ENCODE data around the gene ELOF1. TPM values are rescaled to one million over a fixed set of nuclear protein-coding genes. Genes with fewer than 3 reads are reported as not detected.

Gene ELOF1
- total and polyA plus RNA-seq, 2 of the 13 experiments (the other 11 are each of a cell fraction or from before 2014, with no cell fraction given) = 14.5 to 43.2 TPM

DNA sequence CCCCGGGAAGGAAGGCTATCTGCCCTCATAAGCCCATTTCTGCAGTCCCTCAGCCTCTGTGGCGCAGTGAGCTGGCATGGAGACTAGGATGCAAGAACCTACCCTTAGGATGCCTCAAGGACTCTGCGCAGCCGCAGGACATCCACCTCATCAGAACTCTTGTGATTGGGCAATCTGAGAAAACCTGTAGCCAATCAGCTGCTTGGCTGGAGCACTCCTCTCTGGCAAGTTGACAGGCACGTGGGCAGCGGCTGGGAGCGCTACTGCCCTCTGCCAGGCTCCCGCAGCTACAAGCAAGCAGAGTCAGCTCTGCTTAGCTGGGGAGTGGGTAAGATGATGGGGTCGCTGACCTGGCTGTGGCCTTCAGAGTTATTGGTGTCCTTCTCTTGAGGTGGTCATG, 28.6 kb downstream of the ELOF1 start (continued):
- TF ChIP-seq ARID4A (CRISPR knock-in tag; IDR thresholded peaks at IDR 0.05; ENCODE audit: borderline replicate concordance) = peak; percentile 89; the same call in 1 of the 2 replicates
- peak; percentile 76; the same call in 1 of the 2 replicates for TF ChIP-seq FOXK1 (CRISPR knock-in tag; IDR thresholded peaks at IDR 0.05; ENCODE audit: borderline replicate concordance, low read depth)
- no peak for TF ChIP-seq ESRRA (CRISPR knock-in tag; IDR thresholded peaks at IDR 0.05; ENCODE audit: low read depth)
- TF ChIP-seq ZSCAN9 (CRISPR knock-in tag; IDR thresholded peaks at IDR 0.05; ENCODE audit: borderline replicate concordance) = peak; percentile 40; the same call in 1 of the 2 replicates
- no peak for TF ChIP-seq ZNF747 (CRISPR knock-in tag; IDR thresholded peaks at IDR 0.05; ENCODE audit: borderline replicate concordance)
- no peak for TF ChIP-seq NFATC3 (CRISPR knock-in tag; IDR thresholded peaks at IDR 0.05)
- peak; percentile 90 for TF ChIP-seq CEBPG (CRISPR knock-in tag; IDR thresholded peaks at IDR 0.05)
- TF ChIP-seq, protein P1, sequence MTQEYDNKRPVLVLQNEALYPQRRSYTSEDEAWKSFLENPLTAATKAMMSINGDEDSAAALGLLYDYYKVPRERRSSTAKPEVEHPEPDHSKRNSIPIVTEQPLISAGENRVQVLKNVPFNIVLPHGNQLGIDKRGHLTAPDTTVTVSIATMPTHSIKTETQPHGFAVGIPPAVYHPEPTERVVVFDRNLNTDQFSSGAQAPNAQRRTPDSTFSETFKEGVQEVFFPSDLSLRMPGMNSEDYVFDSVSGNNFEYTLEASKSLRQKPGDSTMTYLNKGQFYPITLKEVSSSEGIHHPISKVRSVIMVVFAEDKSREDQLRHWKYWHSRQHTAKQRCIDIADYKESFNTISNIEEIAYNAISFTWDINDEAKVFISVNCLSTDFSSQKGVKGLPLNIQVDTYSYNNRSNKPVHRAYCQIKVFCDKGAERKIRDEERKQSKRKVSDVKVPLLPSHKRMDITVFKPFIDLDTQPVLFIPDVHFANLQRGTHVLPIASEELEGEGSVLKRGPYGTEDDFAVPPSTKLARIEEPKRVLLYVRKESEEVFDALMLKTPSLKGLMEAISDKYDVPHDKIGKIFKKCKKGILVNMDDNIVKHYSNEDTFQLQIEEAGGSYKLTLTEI (CRISPR knock-in tag; conservative IDR thresholded peaks at IDR 0.05) = no peak
- TF ChIP-seq ASH2L (IDR thresholded peaks at IDR 0.05; ENCODE audit: insufficient read length, low read depth, low read length) = no peak
- TF ChIP-seq ZNF790 (CRISPR knock-in tag; IDR thresholded peaks at IDR 0.05; ENCODE audit: borderline replicate concordance) = no peak
- no peak for TF ChIP-seq ZNF414 (CRISPR knock-in tag; IDR thresholded peaks at IDR 0.05)
- TF ChIP-seq, protein P2, sequence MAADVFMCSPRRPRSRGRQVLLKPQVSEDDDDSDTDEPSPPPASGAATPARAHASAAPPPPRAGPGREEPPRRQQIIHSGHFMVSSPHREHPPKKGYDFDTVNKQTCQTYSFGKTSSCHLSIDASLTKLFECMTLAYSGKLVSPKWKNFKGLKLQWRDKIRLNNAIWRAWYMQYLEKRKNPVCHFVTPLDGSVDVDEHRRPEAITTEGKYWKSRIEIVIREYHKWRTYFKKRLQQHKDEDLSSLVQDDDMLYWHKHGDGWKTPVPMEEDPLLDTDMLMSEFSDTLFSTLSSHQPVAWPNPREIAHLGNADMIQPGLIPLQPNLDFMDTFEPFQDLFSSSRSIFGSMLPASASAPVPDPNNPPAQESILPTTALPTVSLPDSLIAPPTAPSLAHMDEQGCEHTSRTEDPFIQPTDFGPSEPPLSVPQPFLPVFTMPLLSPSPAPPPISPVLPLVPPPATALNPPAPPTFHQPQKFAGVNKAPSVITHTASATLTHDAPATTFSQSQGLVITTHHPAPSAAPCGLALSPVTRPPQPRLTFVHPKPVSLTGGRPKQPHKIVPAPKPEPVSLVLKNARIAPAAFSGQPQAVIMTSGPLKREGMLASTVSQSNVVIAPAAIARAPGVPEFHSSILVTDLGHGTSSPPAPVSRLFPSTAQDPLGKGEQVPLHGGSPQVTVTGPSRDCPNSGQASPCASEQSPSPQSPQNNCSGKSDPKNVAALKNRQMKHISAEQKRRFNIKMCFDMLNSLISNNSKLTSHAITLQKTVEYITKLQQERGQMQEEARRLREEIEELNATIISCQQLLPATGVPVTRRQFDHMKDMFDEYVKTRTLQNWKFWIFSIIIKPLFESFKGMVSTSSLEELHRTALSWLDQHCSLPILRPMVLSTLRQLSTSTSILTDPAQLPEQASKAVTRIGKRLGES (CRISPR knock-in tag; IDR thresholded peaks at IDR 0.05; ENCODE audit: borderline replicate concordance) = peak; percentile 83; the same call in 1 of the 2 replicates
- no peak for TF ChIP-seq ZMAT5 (CRISPR knock-in tag; IDR thresholded peaks at IDR 0.05; ENCODE audit: borderline replicate concordance, low read depth)
- no peak for TF ChIP-seq ZFAT (CRISPR knock-in tag; conservative IDR thresholded peaks at IDR 0.05)
- no peak for TF ChIP-seq ZEB1 (IDR thresholded peaks at IDR 0.05; ENCODE audit: insufficient replicate concordance, low read depth)
- no peak for TF ChIP-seq HNF4G (IDR thresholded peaks at IDR 0.05; ENCODE audit: borderline replicate concordance, low read depth, low read length)
- TF ChIP-seq HNF4G (CRISPR knock-in tag; IDR thresholded peaks at IDR 0.05; ENCODE audit: borderline replicate concordance, low read depth) = no peak
